HG02642 (cell line): ENCODE measurements around the gene KRTAP10-12.

Experiments
- ATAC-seq: cut with Tn5 transposase; IDR thresholded peaks from one replicate; pipeline ENCODE4 v1.9.1; 2021; ENCODE audit warnings: mild to moderate bottlenecking; ENCODE audit not compliant: unreplicated experiment, poor library complexity

Gene KRTAP10-12

GRCh38 chr21:44710294-44710665 is 13.3 kb downstream of the KRTAP10-12 start:
- ATAC-seq: no peak

- no peak for ATAC-seq
Observed at GRCh38 chr21:44710756-44711326, 13.9 kb downstream of the KRTAP10-12 start.

DNA sequence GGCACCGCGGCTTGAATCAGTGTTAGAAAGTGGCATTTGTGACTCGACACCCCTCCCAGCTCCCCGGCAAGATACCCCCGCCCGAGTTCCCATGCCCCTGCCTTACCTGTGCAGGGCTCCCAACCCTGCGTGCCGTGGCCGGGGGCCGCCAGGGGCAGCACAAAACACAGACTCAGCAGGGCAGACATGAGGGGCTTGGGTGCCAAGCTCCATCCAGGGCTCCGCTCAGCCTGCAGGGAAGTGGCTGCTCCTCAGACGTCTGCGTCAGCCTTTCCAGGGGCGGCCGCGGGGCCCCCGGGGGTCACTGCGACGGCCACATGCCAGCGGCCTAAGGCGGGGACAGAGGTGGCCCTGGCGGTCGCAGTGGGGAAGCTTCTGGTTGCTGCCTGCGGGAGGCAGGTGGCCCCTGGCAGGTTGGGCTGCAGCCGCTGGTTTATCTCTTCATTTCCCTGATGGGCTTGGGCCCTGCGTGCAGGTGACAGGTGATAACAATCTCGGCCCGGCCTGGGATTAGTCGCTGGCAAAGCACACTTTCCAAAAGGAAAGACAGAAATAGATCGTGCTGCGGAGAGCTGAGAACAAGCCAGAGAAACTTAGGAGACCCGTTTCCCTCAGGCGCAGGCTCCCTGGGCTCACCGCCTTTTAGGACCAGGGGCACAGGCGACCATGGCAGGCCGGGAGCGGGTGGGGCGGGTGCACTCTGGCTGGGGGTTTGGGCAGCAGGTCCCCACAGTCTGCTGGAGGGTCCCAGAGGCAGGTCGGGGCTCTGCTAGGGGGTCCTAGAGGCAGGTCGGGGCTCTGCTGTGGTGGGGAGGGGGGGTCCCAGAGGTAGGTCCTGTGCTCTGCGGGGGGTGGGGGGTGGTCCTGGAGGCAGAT is 14.6 kb downstream of the KRTAP10-12 start, which contains the start of gene TSPEAR:
Gene TSPEAR, minus strand, starts transcription at position 246 of the 876 bp plus-strand sequence. Its CDS starts 58 bp downstream, at position 188.
- no peak for ATAC-seq

GRCh38 chr21:44712203-44713028 is 15.4 kb downstream of the KRTAP10-12 start:
- no peak for ATAC-seq

GRCh38 chr21:44713130-44713529 is 16.2 kb downstream of the KRTAP10-12 start:
- no peak for ATAC-seq

- no peak for ATAC-seq
Observed at GRCh38 chr21:44713846-44714245, 16.9 kb downstream of the KRTAP10-12 start.

DNA sequence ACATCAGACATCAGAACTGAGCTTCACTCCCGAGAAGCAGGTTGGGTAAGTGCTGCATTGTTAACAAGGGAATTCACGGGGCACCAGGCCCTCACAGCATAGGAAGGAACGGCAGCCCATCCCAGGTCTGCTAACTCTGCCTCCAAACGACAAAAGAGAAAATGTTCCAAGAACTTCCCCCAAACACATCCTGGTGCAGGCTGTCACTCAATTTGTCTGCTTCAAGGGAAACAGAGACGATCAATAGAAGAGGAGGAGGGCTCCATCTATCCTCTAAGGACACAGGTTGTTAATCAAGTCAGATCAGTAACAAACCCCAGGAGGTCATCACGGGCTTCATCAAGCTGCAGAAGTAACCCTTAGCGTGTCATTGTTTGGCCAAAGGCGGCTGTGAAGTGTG is 17.9 kb downstream of the KRTAP10-12 start:
- no peak for ATAC-seq

DNA sequence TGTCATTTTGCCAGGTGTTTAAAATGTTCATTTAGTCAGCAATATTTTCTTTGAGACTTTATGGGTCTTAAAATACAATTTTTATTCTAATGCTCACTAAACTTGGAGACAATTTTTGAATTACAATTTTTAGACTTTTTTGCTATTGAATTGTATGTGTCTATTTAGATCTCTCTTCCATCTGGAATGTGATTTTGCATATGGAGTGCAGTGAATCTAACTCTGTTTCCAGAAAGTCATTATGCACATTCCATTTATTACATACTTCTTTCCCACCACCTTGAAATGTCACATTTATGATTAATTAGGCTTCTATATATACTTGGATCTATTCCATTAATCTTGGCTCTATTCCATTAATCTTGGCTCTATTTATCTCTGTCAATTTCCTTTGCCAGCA is 20.0 kb downstream of the KRTAP10-12 start:
- no peak for ATAC-seq

DNA sequence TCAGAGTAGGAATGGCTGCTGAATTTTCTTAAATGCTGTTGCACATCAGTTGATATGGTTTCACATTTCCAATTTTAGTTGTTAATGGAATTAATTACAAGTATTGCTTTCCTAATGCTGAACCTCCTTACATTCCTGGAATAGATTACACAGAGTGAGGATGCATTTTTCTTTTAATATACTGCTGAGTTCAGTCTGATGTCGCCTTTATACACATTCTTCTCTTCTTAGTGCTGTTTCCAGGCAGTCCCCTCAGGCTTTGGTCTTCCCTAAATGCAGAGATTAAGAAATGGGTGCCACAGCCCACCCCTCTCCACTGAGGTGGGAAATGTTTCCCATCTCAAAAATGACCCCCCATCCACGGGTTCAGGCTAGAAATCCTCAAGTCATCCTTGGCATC is 21.1 kb downstream of the KRTAP10-12 start:
- no peak for ATAC-seq

DNA sequence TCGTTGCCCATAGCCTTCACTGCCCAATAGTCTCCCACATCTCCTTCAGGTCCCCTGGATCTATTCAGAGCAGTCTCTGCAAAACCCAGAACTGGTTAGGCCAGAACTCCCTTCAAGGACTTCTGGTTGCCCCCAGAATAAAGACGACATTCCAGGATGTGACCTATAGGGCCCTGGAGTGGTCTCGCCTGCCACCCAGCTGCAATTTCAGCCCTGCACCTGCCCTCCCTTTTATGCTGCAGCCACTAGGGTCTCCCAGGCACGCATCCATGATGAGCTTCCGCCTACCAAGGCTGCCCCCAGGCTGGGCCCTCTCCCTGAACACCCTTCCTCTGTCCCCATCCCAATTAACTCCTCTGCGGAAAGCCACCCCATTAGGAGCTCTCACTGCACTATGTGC is 21.6 kb downstream of the KRTAP10-12 start:
- no peak for ATAC-seq

DNA sequence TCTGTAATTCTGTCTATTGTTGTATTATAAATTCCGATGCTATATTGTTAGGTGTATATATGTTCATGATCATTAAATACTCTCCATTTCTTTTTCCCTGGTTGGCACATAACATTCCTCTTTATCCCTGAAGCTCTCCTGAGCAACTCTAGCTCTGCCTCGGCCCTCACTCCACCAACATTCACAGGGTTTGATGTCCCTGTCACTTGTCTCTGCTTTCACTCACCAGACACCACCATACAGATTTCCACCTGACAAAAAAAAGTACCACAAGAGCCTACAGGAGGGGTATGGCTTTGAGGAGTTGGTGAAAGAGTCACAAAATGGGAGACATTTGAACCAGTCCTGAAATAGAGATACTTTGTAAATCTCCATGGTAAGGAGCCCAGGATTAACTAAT is 23.2 kb downstream of the KRTAP10-12 start:
- no peak for ATAC-seq

- ATAC-seq: no peak
Observed at GRCh38 chr21:44722731-44723130, 25.8 kb downstream of the KRTAP10-12 start.

DNA sequence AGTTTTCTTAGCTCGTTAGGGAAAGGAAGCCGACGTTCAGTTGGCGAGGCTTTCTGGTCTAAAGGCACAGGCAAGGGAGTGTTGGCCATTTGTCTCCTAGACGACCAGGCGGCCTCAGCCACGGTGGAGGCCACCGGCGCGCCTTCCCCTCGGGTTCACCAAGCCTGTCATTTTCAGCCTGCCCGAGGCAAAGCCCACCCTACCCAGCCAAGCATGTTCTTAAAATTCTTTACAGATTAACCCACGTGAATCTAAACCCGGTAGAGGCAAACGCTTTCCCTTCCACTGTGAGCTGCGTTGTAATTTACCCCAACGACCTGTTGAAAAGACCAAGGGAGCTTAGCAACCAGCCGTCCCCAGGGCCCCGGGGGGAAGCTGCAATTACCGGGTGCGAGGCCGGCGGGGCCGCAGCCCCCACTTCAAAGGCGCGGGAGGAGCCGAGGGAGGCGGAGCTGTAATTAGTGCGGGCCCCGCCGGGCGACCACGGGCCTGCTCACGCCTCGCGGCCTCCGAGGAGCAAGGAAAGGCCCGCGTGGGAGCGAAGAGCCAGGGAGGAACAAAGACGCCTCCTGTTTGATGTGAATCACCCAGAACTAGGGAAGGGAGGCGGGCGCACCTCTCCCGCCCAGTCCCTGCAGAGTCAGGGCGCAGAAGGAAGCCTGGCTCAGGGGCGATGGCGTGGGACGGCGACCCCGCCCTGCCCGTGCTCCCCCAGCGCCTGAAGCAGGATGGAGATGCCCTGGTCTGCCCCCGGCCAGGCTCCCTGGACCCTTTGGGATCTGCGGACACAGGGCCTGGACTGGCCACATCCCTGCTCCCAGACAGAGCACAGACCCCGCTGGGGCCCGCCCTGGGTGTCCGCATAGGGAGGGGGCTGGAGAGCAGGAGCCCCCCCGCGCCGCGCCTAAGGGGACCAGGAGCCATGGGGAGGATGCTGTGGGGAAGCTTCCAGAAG is 26.5 kb downstream of the KRTAP10-12 start:
- ATAC-seq: no peak

DNA sequence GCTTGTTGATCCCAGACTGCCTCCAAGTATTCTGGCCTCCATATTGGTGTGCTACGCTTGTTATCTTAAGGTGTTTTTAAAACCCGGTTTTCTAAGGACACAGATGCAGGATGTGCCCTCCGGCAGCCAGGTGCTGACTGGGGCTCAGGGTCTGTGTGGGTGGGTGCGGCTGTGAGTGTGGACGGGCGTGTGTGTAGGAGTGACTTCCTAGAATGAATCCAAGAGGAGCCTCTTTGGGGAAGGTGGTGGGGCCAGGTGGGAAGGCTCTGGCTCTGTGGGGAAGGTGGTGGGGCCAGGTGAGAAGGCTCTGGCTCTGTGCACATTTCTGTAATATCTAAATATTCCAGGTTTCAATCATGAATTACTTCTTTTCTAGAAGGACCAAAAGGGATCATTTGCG is 27.2 kb downstream of the KRTAP10-12 start:
- ATAC-seq: no peak

GRCh38 chr21:44724926-44725325 is 28.0 kb downstream of the KRTAP10-12 start:
- no peak for ATAC-seq

GRCh38 chr21:44726826-44727225 is 29.9 kb downstream of the KRTAP10-12 start:
- ATAC-seq: no peak

DNA sequence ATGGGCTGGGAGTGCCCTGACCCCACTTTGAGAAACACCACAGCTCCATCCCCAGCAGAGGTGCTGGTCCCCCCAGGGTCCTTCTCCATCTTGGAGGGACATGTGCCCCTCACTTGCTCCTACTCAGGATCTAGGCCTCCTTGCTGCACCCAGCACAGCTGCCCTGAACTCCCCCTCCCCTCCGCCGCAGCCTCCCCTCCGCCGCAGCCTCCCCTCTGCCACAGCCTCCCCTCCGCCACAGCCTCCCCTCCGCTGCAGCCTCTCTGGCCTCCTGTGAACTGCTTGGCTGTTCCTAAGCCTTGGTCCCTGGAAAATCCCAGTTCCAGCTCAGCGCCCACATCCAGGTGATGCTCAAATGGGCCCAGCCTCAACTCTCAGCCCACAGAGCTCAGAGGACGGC is 30.3 kb downstream of the KRTAP10-12 start:
- ATAC-seq: no peak

DNA sequence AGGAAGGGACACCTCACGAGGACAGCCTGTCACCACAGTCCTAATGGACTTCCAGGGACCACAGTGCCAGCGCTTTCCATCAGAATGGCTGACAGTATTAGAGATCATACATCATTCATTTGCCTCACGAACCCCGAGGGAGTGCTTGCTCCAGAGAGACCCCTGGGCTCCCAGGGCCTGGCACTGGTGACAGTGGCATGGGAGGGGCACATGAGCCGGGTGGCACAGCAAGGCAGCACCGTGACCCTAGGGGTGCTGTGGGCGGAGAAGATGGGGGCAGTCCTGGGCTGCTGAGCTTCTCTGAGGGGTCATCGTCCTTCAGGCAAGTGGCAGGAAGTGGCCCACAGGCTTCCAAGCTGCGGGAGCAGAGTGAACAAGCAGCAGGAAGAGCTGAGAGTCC is 30.8 kb downstream of the KRTAP10-12 start:
- no peak for ATAC-seq

GRCh38 chr21:44728716-44729115 is 31.7 kb downstream of the KRTAP10-12 start:
- no peak for ATAC-seq
